H9 (cell line): ENCODE measurements around the gene NME2. TPM values are rescaled to one million over a fixed set of nuclear protein-coding genes. Genes with fewer than 3 reads are reported as not detected.

Experiments
- DNase-seq: peaks from one replicate; pipeline ENCODE4 v3.0.0-alpha.2; 2017
- H2AFZ ChIP-seq: one replicate; pipeline ENCODE4 v1.6.1; 2013; ENCODE audit warnings: mild to moderate bottlenecking, low read length, control low read depth, moderate library complexity
- H2AK5ac ChIP-seq: 2 replicates; pipeline ENCODE4 v1.6.1; 2013; ENCODE audit warnings: low read length, control low read depth, mixed read lengths; ENCODE audit not compliant: insufficient read length
- H2BK120ac ChIP-seq: one replicate; pipeline ENCODE4 v1.6.1; 2013; ENCODE audit warnings: low read depth, mild to moderate bottlenecking, low read length, control low read depth, inconsistent platforms; ENCODE audit not compliant: poor library complexity, severe bottlenecking
- H2BK12ac ChIP-seq: 2 replicates; pipeline ENCODE4 v1.6.1; 2013; ENCODE audit warnings: low read length, control low read depth, mixed read lengths, low read depth; ENCODE audit not compliant: insufficient read length
- H2BK15ac ChIP-seq: 2 replicates; pipeline ENCODE4 v1.6.1; 2013; ENCODE audit warnings: low read depth, low read length, control low read depth
- H2BK20ac ChIP-seq: one replicate; pipeline ENCODE4 v1.6.1; 2013; ENCODE audit warnings: low read depth, mild to moderate bottlenecking, low read length, control low read depth, inconsistent platforms; ENCODE audit not compliant: poor library complexity, severe bottlenecking
- H2BK5ac ChIP-seq: 2 replicates; pipeline ENCODE4 v1.6.1; 2013; ENCODE audit warnings: low read length, control low read depth, mixed read lengths; ENCODE audit not compliant: insufficient read length
- H3K14ac ChIP-seq: 2 replicates; pipeline ENCODE4 v1.6.1; 2013; ENCODE audit warnings: low read length, control low read depth; ENCODE audit not compliant: insufficient read depth
- H3K18ac ChIP-seq: 2 replicates; pipeline ENCODE4 v1.6.1; 2013; ENCODE audit warnings: low read depth, mild to moderate bottlenecking, mixed read lengths, low read length, control low read depth; ENCODE audit not compliant: insufficient read length
- H3K23ac ChIP-seq: 2 replicates; pipeline ENCODE4 v1.6.1; 2013; ENCODE audit warnings: low read length, control low read depth, mixed read lengths, low read depth; ENCODE audit not compliant: insufficient read length
- H3K23me2 ChIP-seq: 2 replicates; pipeline ENCODE4 v1.6.1; 2013; ENCODE audit warnings: low read depth, mild to moderate bottlenecking, mixed read lengths, low read length, control low read depth; ENCODE audit not compliant: insufficient read length, poor library complexity, severe bottlenecking
- H3K27ac ChIP-seq: 2 replicates; pipeline ENCODE4 v1.5.1; 2013; ENCODE audit warnings: low read length, control low read depth, mixed read lengths, low read depth; ENCODE audit not compliant: insufficient read length
- H3K27me3 ChIP-seq: 2 replicates; pipeline ENCODE4 v1.6.1; 2013; ENCODE audit warnings: low read length, control low read depth, inconsistent platforms; ENCODE audit not compliant: insufficient read depth
- H3K4ac ChIP-seq: 2 replicates; pipeline ENCODE4 v1.6.1; 2013; ENCODE audit warnings: low read depth, mild to moderate bottlenecking, control low read depth, inconsistent platforms, low read length, moderate library complexity
- H3K4me1 ChIP-seq: 2 replicates; pipeline ENCODE4 v1.6.1; 2013; ENCODE audit warnings: low read length, control low read depth, inconsistent platforms; ENCODE audit not compliant: insufficient read depth
- H3K4me2 ChIP-seq: 2 replicates; pipeline ENCODE4 v1.6.1; 2013; ENCODE audit warnings: low read length, control low read depth, mixed read lengths; ENCODE audit not compliant: insufficient read length, insufficient read depth
- H3K56ac ChIP-seq: 2 replicates; pipeline ENCODE4 v1.6.1; 2013; ENCODE audit warnings: low read depth, mild to moderate bottlenecking, mixed read lengths, low read length, control low read depth; ENCODE audit not compliant: insufficient read length
- H3K79me1 ChIP-seq: 2 replicates; pipeline ENCODE4 v1.6.1; 2013; ENCODE audit warnings: low read depth, mild to moderate bottlenecking, moderate library complexity, low read length, control low read depth, inconsistent platforms; ENCODE audit not compliant: insufficient read depth, poor library complexity, severe bottlenecking
- H3K79me2 ChIP-seq: 2 replicates; pipeline ENCODE4 v1.6.1; 2013; ENCODE audit warnings: low read length, control low read depth, inconsistent platforms; ENCODE audit not compliant: insufficient read depth
- H3K9ac ChIP-seq: 2 replicates; pipeline ENCODE4 v1.6.1; 2013; ENCODE audit warnings: low read length, control low read depth, mixed read lengths; ENCODE audit not compliant: insufficient read length; ENCODE audit errors: extremely low read depth
- H3K9me3 ChIP-seq: one replicate; pipeline ENCODE4 v1.6.1; 2013; ENCODE audit warnings: low read depth, low read length, inconsistent platforms; ENCODE audit not compliant: control insufficient read depth
- H3T11ph ChIP-seq: one replicate; pipeline ENCODE4 v1.6.1; 2013; ENCODE audit warnings: mild to moderate bottlenecking, low read length, control low read depth, inconsistent platforms
- H4K20me1 ChIP-seq: one replicate; pipeline ENCODE4 v1.6.1; 2013; ENCODE audit not compliant: control insufficient read depth, insufficient read length, insufficient read depth
- H4K5ac ChIP-seq: 2 replicates; pipeline ENCODE4 v1.6.1; 2013; ENCODE audit warnings: low read depth, mild to moderate bottlenecking, mixed read lengths, low read length, control low read depth; ENCODE audit not compliant: insufficient read length
- H4K8ac ChIP-seq: replicated peaks from 2 replicates; pipeline ENCODE4 v1.6.1; 2013; ENCODE audit warnings: low read length, control low read depth, mixed read lengths, low read depth; ENCODE audit not compliant: insufficient read length
- H4K91ac ChIP-seq: 2 replicates; pipeline ENCODE4 v1.6.1; 2013; ENCODE audit warnings: low read depth, mild to moderate bottlenecking, moderate library complexity, mixed read lengths, low read length, control low read depth; ENCODE audit not compliant: insufficient read length
- H3K27ac Mint-ChIP-seq, 3 experiments: 2 replicates in 2 of 3; 3 replicates in 1 of 3; pipeline ENCODE4 v1.8.0; 2020 to 2021; ENCODE audit warnings: mixed read lengths in 3 of 3, mild to moderate bottlenecking in 1 of 3, moderate library complexity in 1 of 3
- H3K27me3 Mint-ChIP-seq: 2 replicates; pipeline ENCODE4 v1.8.0; 2021; ENCODE audit warnings: low read depth, mild to moderate bottlenecking, moderate library complexity, mixed read lengths
- H3K36me3 Mint-ChIP-seq, 3 experiments: 2 replicates in 2 of 3; 3 replicates in 1 of 3; pipeline ENCODE4 v1.8.0; 2020 to 2021; ENCODE audit warnings: low read depth in 3 of 3, mixed read lengths in 3 of 3; ENCODE audit not compliant: insufficient read depth in 1 of 3
- H3K4me1 Mint-ChIP-seq, 2 experiments: 2 replicates each; pipeline ENCODE4 v1.8.0; 2020; ENCODE audit warnings: mixed read lengths in 2 of 2
- H3K4me3 Mint-ChIP-seq, 2 experiments: 2 replicates in 1 of 2; 3 replicates in 1 of 2; pipeline ENCODE4 v1.8.0; 2020 to 2021; ENCODE audit warnings: mild to moderate bottlenecking in 2 of 2, mixed read lengths in 2 of 2, moderate library complexity in 1 of 2
- H3K9me3 Mint-ChIP-seq, 2 experiments: 2 replicates in 1 of 2; 3 replicates in 1 of 2; pipeline ENCODE4 v1.8.0; 2020; ENCODE audit warnings: mild to moderate bottlenecking in 2 of 2, mixed read lengths in 2 of 2, moderate library complexity in 1 of 2
- CTCF ChIP-seq: fragments of 200-600 bp; sonication (generic); conservative IDR thresholded peaks from 3 replicates; pipeline ENCODE4 v1.8.0; 2021; ENCODE audit warnings: antibody characterized with exemption, mild to moderate bottlenecking
- WGBS: extraction: QIAGEN DNeasy Blood & Tissue Kit; methylation state at CpG from one replicate; pipeline ENCODE4 v1.1.7; 2013; ENCODE audit warnings: missing lambda C conversion rate, low lambda C conversion rate, mixed read lengths; ENCODE audit not compliant: insufficient read length; ENCODE audit errors: extremely low coverage; 5-methylcytosine and 5-hydroxymethylcytosine counted together
- total RNA-seq: library from RNA; stranded (reverse); gene quantifications from 2 replicates; pipeline ENCODE4 v1.2.1, GENCODE V29; 2021

NME2 gene
- total RNA-seq, 1 experiment from 2014 or later: 819 TPM

GRCh38 chr17:51128076-51128475 is 38.1 kb upstream of the NME2 start:
- Histone ChIP-seq H4K91ac (no peak overlapping the region), H3K79me2 (no peaks in the 10 kb centered on the region), H4K8ac (no peak overlapping the region), H3K18ac (no peak overlapping the region), H4K5ac (no peak overlapping the region), H3K9me3 (no peaks in the 10 kb centered on the region), H3K79me1 (no peaks in the 10 kb centered on the region), H3K27me3 (no peaks in the 10 kb centered on the region), H3K9ac (no peak overlapping the region), H4K20me1 (no peaks in the 10 kb centered on the region), H3K23ac (no peak overlapping the region), H2AFZ (no peak overlapping the region), H3T11ph (no peak overlapping the region), H3K27ac (no peak overlapping the region), H2BK15ac (no peak overlapping the region), H2BK5ac (no peak overlapping the region), H3K23me2 (no peaks in the 10 kb centered on the region), H3K4ac (no peak overlapping the region), H2BK20ac (no peak overlapping the region), H3K4me2 (no peak overlapping the region), H2BK120ac (no peak overlapping the region), H2BK12ac (no peak overlapping the region), H2AK5ac (no peak overlapping the region), H3K56ac (no peak overlapping the region), H3K4me1 (no peaks in the 10 kb centered on the region), H3K14ac (no peak overlapping the region)
- Mint-ChIP-seq H3K4me3 (no peak overlapping the region), H3K4me1 (no peaks in the 10 kb centered on the region), H3K27me3 (no peaks in the 10 kb centered on the region), H3K9me3 (no peaks in the 10 kb centered on the region; a peak in 1 of 5 replicates), H3K36me3 (no peaks in the 10 kb centered on the region), H3K27ac (no peak overlapping the region)
- DNase-seq: peak; percentile 39
- no peak for TF ChIP-seq CTCF
- no CpG with 5 or more reads among the region's 3 CpGs for WGBS
